H1 (cell line): Measurements from ENCODE around the gene KRT85. TPM values are rescaled to one million over a fixed set of nuclear protein-coding genes. Genes with fewer than 3 reads are reported as not detected.

Experiments
- ATF3 ChIP-seq: IDR thresholded peaks from 2 replicates; pipeline ENCODE4 v1.6.1; 2011; ENCODE audit warnings: low read depth, mild to moderate bottlenecking, low read length; ENCODE audit not compliant: insufficient read depth
- CHD7 ChIP-seq: fragments of 300-600 bp; sonication (generic); IDR thresholded peaks from 2 replicates; pipeline ENCODE4 v1.7.1; 2012; ENCODE audit warnings: low read length, moderate library complexity, mild to moderate bottlenecking, inconsistent platforms; ENCODE audit not compliant: insufficient replicate concordance
- CTBP2 ChIP-seq: IDR thresholded peaks from 2 replicates; pipeline ENCODE4 v1.7.0; 2011; ENCODE audit warnings: borderline replicate concordance, mild to moderate bottlenecking, moderate library complexity, mixed read lengths, low read length; ENCODE audit not compliant: insufficient read depth, insufficient read length
- FOSL1 ChIP-seq: IDR thresholded peaks from 2 replicates; pipeline ENCODE4 v1.6.1; 2011; ENCODE audit warnings: mild to moderate bottlenecking, low read depth, low read length, moderate library complexity; ENCODE audit not compliant: insufficient read depth
- JUND ChIP-seq: IDR thresholded peaks from 2 replicates; pipeline ENCODE4 v1.6.1; 2011; ENCODE audit warnings: mild to moderate bottlenecking, improper control_type of control experiment, low read length
- NANOG ChIP-seq: IDR thresholded peaks from 2 replicates; pipeline ENCODE4 v1.6.1; 2011; ENCODE audit warnings: low read length, low read depth, mild to moderate bottlenecking, inconsistent platforms; ENCODE audit not compliant: insufficient read depth, poor library complexity, severe bottlenecking
- POLR2A ChIP-seq, 2 experiments: IDR thresholded peaks; 1 replicate in 1 of 2; 2 replicates in 1 of 2; pipeline ENCODE4 v1.6.1; 2011; ENCODE audit warnings: low read depth in 2 of 2, low read length in 2 of 2, mild to moderate bottlenecking in 2 of 2; ENCODE audit errors: control extremely low read depth in 1 of 2
- polyA plus RNA-seq, 7 experiments: library from polyadenylated mRNA; depleted of rRNA in 3 of 7; stranded (reverse) in 5 of 7; unstranded in 2 of 7; fragments of >200 nt in 5 of 7; fragments of 200-250 nt in 2 of 7; gene quantifications; 1 replicate in 5 of 7; 2 replicates in 1 of 7; 4 replicates in 1 of 7; pipeline versions ENCODE4 v1.2.1 to v1.2.3, GENCODE V29; 2011 to 2013; ENCODE audit warnings: missing spikeins in 2 of 7, mixed read lengths in 2 of 7
- total RNA-seq: library from RNA; stranded (reverse); fragmentation: NEBNext Ultra II Directional; extraction: Animal tissue kit (Norgen Biotek cat#: 25700); gene quantifications from 2 replicates; pipeline ENCODE4 v1.2.1, GENCODE V29; 2021

Gene KRT85
- total and polyA plus RNA-seq, 2 of the 8 experiments (the other 6 are each of a cell fraction or from before 2014, with no cell fraction given) = not detected

GRCh38 chr12:52411815-52412214 is 44.5 kb upstream of the KRT85 start (continued):
- TF ChIP-seq CHD7 (no peak), CTBP2 (no peak), FOSL1 (no peak), ATF3 (no peak), JUND (no peak), NANOG (no peak), POLR2A (IDR thresholded peaks at IDR 0.05; ENCODE audit: control extremely low read depth in 1 of 2, low read depth in 2 of 2, low read length in 2 of 2) (no peak)
- TF ChIP-seq, all 59 proteins: peak for 0
